Activated naive CD4-positive, alpha-beta T cell treated with anti-CD3 and anti-CD28 coated beads for 36 hours (primary cell): ENCODE measurements around the gene EFNA5. TPM values are rescaled to one million over a fixed set of nuclear protein-coding genes. Genes with fewer than 3 reads are reported as not detected.

Source experiments
- CTCF ChIA-PET: fragments of 350-600 bp; sonication (Branson Sonifier 250); formaldehyde crosslinking; loops from one replicate; lab custom pipeline; 2021; ENCODE audit warnings: antibody characterized with exemption; lab: Charles Lee
- DNase-seq: peaks from one replicate; pipeline ENCODE4 v3.0.0-alpha.2; 2020
- H3K27ac Mint-ChIP-seq: one replicate; pipeline ENCODE4 v1.8.0; 2021; ENCODE audit warnings: mild to moderate bottlenecking, mixed read lengths
- H3K27me3 Mint-ChIP-seq: one replicate; pipeline ENCODE4 v1.8.0; 2021; ENCODE audit warnings: low read depth, mixed read lengths
- H3K36me3 Mint-ChIP-seq: one replicate; pipeline ENCODE4 v1.8.0; 2021; ENCODE audit warnings: low read depth, mixed read lengths
- H3K4me1 Mint-ChIP-seq: one replicate; pipeline ENCODE4 v1.8.0; 2021; ENCODE audit warnings: low read depth, mixed read lengths
- H3K4me3 Mint-ChIP-seq: one replicate; pipeline ENCODE4 v1.8.0; 2021; ENCODE audit warnings: mild to moderate bottlenecking, moderate library complexity, mixed read lengths
- H3K9me3 Mint-ChIP-seq: one replicate; pipeline ENCODE4 v1.8.0; 2021; ENCODE audit warnings: mixed read lengths
- intact Hi-C: fragments of 100-400 bp; cut with micrococcal nuclease; formaldehyde crosslinking; loops from one replicate; pipeline ENCODE4 v1.15.1; 2023
- total RNA-seq, 2 experiments: library from RNA; stranded (reverse); gene quantifications; one replicate each; pipeline ENCODE4 v1.2.3, GENCODE V29; 2021

EFNA5 gene
- total RNA-seq, 2 experiments from 2014 or later = not detected

DNA sequence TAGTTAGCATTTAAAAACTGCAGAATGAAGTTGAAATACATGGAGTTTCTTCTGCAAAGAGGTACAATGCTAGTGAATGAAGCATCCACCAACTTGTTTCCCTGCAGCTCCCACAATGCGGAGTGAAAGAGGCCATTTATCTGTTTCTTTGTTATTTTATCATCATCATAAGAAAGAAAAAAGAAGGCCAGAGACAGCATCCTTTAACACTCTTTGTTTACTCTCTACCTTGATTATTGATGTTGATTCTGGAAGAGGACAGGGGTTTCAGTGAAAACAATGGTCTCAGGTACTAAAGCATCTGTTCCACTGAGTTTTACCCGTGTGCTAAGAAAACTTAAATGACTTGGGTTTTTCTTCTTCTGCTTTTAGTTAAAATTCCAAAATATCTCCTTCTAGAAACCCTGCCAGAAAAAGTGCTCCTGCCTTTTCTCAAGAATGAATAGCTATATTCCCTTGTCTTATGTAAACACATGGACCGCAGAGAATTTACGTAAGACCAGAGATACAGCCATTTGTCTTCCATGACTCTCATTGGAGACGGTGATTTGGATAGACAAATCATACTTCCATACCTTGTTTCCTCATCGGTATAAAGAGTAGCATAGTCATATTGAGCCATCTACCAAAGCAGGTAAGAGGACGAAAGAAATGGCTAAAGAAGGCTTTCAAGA is 81.1 kb downstream of the EFNA5 start:
- Mint-ChIP-seq H3K9me3 (no peaks in the 10 kb centered on the region), H3K27me3 (peaks cover 4% of the 10 kb centered on the region), H3K4me3 (no peak overlapping the region), H3K27ac (no peak overlapping the region), H3K36me3 (no peaks in the 10 kb centered on the region), H3K4me1 (no peaks in the 10 kb centered on the region)
- DNase-seq = no peak
- intact Hi-C loops = no loop called here
- CTCF ChIA-PET = interaction anchor here (0.8 kb wide), 1 partner anchor 17 kb away, joined by 3 read pairs; no protein-coding TSS in a partner anchor

DNA sequence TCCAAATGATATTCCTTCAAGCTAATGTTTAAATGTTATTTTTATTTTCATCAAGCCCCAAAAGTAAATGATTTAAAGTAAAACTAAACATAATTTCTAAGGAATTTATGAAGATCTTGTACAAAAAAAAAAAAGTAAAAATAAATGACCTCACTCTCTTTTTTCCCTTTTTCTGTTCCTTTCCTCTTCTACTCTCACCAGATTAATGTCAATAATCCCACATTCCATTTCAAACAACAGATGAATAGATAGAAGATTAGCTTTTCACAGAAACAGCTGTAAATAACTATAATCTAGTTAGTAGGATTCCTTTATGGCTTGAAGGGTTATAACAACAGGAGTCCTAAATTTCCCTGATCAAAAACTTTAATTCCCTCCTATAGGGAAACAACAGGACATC is 88.1 kb downstream of the EFNA5 start:
- CTCF ChIA-PET = interaction anchor here (2.1 kb wide), 1 partner anchor 11 kb away, joined by 7 read pairs; no protein-coding TSS in a partner anchor
- Mint-ChIP-seq H3K27me3 (peaks cover 11% of the 10 kb centered on the region), H3K4me1 (no peaks in the 10 kb centered on the region), H3K9me3 (no peaks in the 10 kb centered on the region), H3K4me3 (no peak overlapping the region), H3K27ac (no peak overlapping the region), H3K36me3 (no peaks in the 10 kb centered on the region)
- DNase-seq = no peak
- intact Hi-C loops = no loop called here

DNA sequence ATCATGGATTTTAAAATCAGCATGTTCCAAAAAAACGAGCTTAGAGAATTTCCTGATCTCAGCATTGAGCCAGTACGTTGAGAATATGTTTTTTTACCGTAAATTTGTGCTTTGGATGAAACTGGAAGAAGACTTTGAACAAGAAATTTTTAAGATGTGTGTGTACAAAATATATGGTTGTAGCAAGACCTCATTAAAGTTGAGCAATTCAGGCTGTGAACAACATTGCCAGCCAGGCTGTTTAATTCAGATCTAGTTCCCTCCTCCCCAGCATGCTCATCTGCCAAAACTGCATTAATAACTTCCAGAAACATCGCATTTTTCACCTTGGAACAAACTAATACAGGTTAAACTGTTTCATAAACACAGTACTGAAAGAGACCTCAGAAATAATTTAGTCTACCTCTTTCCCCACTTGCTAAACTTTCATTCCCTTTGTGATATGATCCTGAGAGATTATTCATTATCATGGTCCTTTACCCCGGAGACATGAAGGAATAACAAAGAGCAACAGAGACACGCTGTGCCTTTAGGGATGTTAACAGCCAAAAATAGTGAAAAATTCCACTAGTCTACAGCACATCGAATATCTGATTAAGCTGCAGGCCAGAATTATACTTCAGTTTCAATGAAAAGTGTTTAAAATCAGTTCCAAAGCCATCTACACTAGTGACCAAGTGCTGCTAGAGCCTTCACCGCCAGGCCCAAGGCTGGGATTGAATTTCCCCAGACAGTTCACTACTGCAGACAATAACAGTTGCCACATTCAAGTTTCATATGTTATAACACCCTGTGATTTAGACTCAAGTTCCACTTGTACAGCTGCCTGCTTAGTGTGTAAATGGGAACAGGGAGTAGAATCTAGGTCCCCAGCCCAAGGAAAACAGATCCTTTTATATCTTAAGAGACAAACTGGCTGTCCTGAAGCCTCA is 89.6 kb downstream of the EFNA5 start:
- intact Hi-C loops = no loop called here
- Mint-ChIP-seq H3K27ac (no peak overlapping the region), H3K4me1 (no peaks in the 10 kb centered on the region), H3K36me3 (no peaks in the 10 kb centered on the region), H3K27me3 (peaks cover 11% of the 10 kb centered on the region), H3K4me3 (no peak overlapping the region), H3K9me3 (no peaks in the 10 kb centered on the region)
- no peak for DNase-seq
- CTCF ChIA-PET = interaction anchor here (0.6 to 1.4 kb wide), 2 partner anchors 9 to 386 kb away, joined by 3 to 4 read pairs; no protein-coding TSS in a partner anchor

DNA sequence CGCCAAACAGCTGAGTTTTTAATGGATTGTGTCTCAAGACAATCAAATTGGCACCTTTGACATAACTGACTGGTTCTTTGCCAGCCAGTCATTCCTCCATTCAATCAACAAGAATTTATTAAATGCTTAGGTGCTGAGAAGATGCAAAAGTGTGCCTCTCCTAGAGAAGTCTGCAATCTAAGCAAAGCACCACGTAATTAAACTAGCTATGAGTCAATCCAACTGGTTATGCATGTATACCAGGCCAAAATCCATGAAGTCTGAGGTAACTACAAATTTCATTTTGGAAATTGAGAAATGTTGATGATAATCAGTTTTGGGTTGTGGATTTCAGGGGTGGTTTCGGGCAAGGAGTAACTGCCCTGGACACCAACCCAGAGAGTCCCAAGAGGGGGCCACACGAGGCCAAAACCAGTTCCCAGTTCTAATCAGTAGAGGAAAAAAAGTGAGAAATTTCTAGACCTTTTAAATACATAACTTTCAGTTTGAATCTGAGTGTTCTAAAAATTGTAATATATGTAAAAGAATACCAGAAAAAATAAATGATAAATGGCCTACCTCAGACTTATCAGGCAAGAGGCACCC is 92.6 kb downstream of the EFNA5 start:
- Mint-ChIP-seq H3K4me3 (no peak overlapping the region), H3K4me1 (no peaks in the 10 kb centered on the region), H3K27me3 (peaks cover 13% of the 10 kb centered on the region), H3K9me3 (no peaks in the 10 kb centered on the region), H3K36me3 (no peaks in the 10 kb centered on the region), H3K27ac (no peak overlapping the region)
- CTCF ChIA-PET = no interaction called here
- intact Hi-C loops = loop anchor here (10.0 kb wide), 2 partner anchors 313 to 767 kb away; no protein-coding TSS in a partner anchor
- DNase-seq = no peak

DNA sequence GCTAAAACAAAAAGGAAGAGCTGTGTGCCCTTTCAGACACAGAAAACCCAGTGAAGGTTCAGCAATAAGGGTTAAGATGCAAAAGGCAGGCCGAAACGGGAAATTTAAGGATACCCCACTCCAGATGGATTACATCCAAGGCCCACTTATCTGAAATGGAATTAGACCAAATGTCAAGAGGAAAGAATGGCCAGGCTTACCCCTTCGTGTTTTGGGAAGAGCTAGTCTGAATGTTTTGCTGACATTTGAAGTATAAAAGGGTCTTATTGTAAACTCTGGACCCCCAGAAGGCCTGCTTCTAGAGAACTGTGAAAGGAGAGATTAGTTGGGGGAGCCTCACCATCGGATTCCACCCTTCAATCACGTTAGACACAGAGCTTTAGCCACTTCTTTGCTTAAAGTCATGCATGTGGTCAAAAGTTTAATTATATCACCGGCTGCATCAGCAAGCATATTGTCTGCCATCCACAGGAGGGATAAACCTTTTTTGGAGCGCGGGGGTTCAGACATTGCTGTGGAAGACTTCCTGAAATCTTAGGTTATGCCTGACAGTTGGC is 93.3 kb downstream of the EFNA5 start:
- Mint-ChIP-seq H3K4me1 (no peaks in the 10 kb centered on the region), H3K27ac (no peak overlapping the region), H3K36me3 (no peaks in the 10 kb centered on the region), H3K9me3 (no peaks in the 10 kb centered on the region), H3K4me3 (no peak overlapping the region), H3K27me3 (peaks cover 20% of the 10 kb centered on the region)
- DNase-seq = no peak
- intact Hi-C loops = loop anchor here (10.0 kb wide), 2 partner anchors 313 to 767 kb away; no protein-coding TSS in a partner anchor
- CTCF ChIA-PET = no interaction called here

DNA sequence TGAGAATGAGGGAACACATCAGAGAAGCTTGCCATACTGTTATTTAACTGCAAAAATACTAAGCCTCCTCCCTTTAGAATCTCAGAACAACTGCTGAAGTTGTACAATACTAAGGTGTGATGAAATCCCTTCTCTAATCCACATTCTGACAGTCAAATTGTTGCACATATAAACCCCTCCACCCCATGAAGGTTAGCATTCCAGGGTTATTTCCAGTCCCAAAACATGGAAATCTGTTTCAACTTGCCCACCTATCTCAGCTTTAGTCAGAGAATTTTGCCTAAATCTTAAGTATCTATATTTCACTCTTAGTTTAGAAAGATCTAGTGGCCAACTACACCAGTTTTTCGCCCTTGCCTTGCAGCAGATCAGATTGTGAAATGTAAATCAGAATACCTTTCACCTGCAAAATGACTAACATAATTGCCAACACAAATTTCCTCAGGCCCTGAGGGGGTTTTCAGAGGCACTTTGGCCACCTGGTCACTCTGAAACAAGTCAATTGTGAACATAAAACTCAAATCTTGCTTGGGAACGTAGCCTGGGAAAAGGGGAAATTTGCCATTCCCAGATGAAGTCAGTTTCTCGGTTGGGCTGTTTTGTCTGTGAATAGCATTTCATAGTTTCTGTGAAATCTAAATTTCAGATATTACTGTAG is 93.9 kb downstream of the EFNA5 start:
- Mint-ChIP-seq H3K27me3 (peaks cover 25% of the 10 kb centered on the region), H3K36me3 (no peaks in the 10 kb centered on the region), H3K9me3 (no peaks in the 10 kb centered on the region), H3K27ac (no peak overlapping the region), H3K4me1 (peaks cover 3% of the 10 kb centered on the region), H3K4me3 (no peak overlapping the region)
- CTCF ChIA-PET = no interaction called here
- intact Hi-C loops = loop anchor here (10.0 kb wide), 2 partner anchors 312 to 768 kb away; no protein-coding TSS in a partner anchor
- no peak for DNase-seq

DNA sequence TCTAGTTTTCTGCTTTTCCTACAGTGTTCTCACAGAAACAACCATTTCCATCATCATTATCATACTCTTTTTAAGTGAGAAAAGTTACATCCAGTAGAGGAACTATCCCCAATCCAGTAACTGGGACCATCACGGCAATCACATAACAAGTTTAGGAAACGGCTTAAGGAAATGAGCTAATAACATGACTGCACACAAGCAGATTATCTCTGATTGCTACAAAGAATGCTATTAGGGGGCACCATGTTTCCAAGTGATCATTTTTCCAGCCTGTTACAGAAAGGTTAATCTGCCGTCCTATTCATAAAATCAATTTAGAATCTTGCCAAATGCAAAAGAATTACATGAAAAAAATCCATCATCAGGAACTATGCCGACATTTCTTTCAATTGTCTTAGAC is 94.6 kb downstream of the EFNA5 start:
- H3K4me3 Mint-ChIP-seq = no peak overlapping the region
- no peak overlapping the region for H3K27ac Mint-ChIP-seq
- intact Hi-C loops = loop anchor here (10.0 kb wide), 2 partner anchors 311 to 769 kb away; no protein-coding TSS in a partner anchor
- DNase-seq = no peak
- CTCF ChIA-PET = no interaction called here
- H3K36me3 Mint-ChIP-seq = no peaks in the 10 kb centered on the region
- H3K9me3 Mint-ChIP-seq = no peaks in the 10 kb centered on the region
- H3K27me3 Mint-ChIP-seq = peaks cover 19% of the 10 kb centered on the region
- peaks cover 9% of the 10 kb centered on the region for H3K4me1 Mint-ChIP-seq

DNA sequence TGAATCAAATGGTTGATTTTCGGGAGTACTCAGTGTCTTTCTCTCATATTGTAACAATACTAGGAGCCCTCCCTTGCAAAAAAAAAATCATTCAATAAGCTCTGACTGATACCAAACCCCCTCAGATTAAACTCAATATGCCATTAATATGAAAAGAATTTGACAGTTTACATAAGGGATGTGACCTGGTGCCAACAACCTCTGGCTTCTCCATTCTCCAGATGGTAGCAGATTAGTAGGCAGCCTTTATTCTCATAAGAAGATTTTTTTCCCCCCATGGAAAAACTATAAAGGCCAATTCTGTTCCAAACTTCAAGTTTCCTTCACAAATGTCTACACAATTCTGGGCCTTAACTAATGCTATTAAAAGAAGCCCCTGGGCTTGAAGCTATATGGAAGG is 96.5 kb downstream of the EFNA5 start:
- no peaks in the 10 kb centered on the region for H3K9me3 Mint-ChIP-seq
- H3K4me1 Mint-ChIP-seq = peaks cover 14% of the 10 kb centered on the region
- no peak overlapping the region for H3K27ac Mint-ChIP-seq
- CTCF ChIA-PET = no interaction called here
- H3K36me3 Mint-ChIP-seq = no peaks in the 10 kb centered on the region
- intact Hi-C loops = loop anchor here (5.0 to 10.0 kb wide), 4 partner anchors 87 to 771 kb away; no protein-coding TSS in a partner anchor
- peaks cover 14% of the 10 kb centered on the region for H3K27me3 Mint-ChIP-seq
- H3K4me3 Mint-ChIP-seq = no peak overlapping the region
- no peak for DNase-seq

DNA sequence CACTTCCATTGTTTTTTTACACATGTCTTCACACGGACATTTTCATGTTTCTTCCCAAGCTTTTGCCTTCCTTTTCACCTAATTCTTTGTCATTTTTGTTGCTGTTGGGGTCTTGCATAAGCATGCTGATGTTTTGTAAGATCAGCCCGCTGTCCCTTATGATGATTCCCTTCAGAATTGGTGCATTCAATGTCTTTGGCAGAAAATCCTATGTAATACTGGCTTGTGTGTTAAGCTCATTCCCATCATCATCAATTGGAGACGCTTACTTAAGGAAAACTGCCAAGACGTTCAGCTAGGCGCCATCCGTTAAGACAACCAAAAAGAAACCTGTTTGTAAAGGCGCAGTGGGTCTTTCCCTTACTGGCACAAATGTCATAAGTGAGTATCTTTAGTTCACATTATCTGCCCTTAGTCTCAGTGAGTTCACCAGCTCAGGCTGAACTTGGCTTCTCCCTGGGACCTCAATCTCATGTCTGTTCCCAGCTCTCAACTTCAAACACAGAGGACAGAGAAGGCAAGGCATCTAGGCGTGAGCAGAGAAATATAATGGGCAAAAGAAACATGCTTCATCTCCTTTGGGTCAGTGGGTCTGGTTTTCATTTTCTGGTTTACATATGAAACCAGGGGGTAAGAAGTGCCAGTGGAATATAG is 97.9 kb downstream of the EFNA5 start:
- Mint-ChIP-seq H3K27me3 (peaks cover 14% of the 10 kb centered on the region), H3K4me1 (peaks cover 14% of the 10 kb centered on the region), H3K4me3 (no peak overlapping the region), H3K36me3 (no peaks in the 10 kb centered on the region), H3K27ac (no peak overlapping the region), H3K9me3 (no peaks in the 10 kb centered on the region)
- no peak for DNase-seq
- intact Hi-C loops = loop anchor here (2.0 to 10.0 kb wide), 5 partner anchors 86 to 772 kb away; no protein-coding TSS in a partner anchor
- CTCF ChIA-PET = interaction anchor here (0.5 to 2.5 kb wide), 27 partner anchors 8 to 1456 kb away, joined by 3 to 12 read pairs (median 3); no protein-coding TSS in a partner anchor

DNA sequence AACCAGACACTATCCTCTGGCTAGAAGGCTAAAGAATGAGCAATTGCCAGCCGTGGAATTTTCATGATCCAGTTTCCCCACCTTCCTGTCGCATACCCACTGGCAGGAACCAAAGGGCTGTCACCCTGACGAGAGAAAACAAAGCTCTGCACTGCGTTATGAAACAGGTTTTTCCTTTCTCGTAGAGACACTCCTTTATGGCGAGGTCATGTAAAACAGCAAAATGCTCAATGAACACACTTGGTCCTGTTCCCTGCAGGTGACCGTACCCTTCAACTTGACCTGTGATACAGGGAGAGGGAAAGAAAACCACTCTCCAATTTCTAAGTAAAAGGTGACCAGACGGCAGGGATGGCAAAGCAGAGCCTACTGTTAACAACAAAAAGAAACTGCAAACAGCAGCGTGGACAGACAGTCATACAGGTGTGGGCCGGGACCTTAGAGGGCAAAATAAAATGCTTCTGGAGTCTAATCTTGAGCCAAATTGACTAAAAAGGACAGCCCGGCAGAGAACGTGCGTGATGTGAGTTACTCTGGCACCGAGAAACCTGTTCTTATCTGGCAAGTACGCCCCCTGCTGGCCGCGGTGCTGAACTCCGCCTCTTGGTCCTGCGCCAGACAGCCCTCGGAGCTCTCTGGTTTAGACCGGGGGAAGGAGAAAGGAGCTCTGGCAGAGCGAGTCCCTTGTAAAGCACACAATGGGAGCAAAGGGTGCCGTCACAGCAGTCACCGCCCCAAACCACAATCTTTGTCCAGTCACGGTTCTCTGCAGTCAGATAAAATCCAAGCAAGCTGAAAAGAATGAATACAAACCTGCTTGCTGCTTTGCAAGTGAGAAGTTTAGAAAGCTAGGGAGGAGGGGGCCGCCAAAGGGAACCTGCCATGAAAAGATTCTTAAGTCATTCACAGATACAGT is 98.9 kb downstream of the EFNA5 start:
- H3K4me3 Mint-ChIP-seq = peak overlapping the region; percentile 60
- intact Hi-C loops = loop anchor here (2.0 to 10.0 kb wide), 6 partner anchors 85 to 773 kb away; no protein-coding TSS in a partner anchor
- no peaks in the 10 kb centered on the region for H3K9me3 Mint-ChIP-seq
- peaks cover 14% of the 10 kb centered on the region for H3K27me3 Mint-ChIP-seq
- CTCF ChIA-PET = interaction anchor here (0.5 to 2.5 kb wide), 29 partner anchors 9 to 1455 kb away, joined by 3 to 12 read pairs (median 3); no protein-coding TSS in a partner anchor
- H3K4me1 Mint-ChIP-seq = peaks cover 14% of the 10 kb centered on the region
- no peak overlapping the region for H3K27ac Mint-ChIP-seq
- no peaks in the 10 kb centered on the region for H3K36me3 Mint-ChIP-seq
- peak; percentile 92 for DNase-seq
